Neuron (in vitro differentiated cells): ENCODE data around the gene ADORA3.
A peak's percentile ranks its signal among the peaks of the same experiment; 100 is the strongest.

Experiments
- H2AFZ ChIP-seq: one replicate; pipeline ENCODE4 v1.6.1; 2013; ENCODE audit warnings: low read depth, mild to moderate bottlenecking, inconsistent platforms, low read length, moderate library complexity
- H3K27me3 ChIP-seq: one replicate; pipeline ENCODE4 v1.6.1; 2013; ENCODE audit warnings: low read length; ENCODE audit not compliant: insufficient read depth
- H3K36me3 ChIP-seq: one replicate; pipeline ENCODE4 v1.6.1; 2013; ENCODE audit warnings: low read length; ENCODE audit not compliant: insufficient read depth
- H3K4me1 ChIP-seq: one replicate; pipeline ENCODE4 v1.6.1; 2013; ENCODE audit warnings: low read length; ENCODE audit not compliant: insufficient read depth
- H3K4me3 ChIP-seq: 2 replicates; pipeline ENCODE4 v1.5.1; 2013; ENCODE audit warnings: mild to moderate bottlenecking, low read length, moderate library complexity
- H3K9me3 ChIP-seq: one replicate; pipeline ENCODE4 v1.6.1; 2013; ENCODE audit warnings: low read length

The ADORA3 gene

GRCh38 chr1:111465754-111466153, 37.7 kb downstream of the ADORA3 start:
- H3K9me3 ChIP-seq = no peaks in the 10 kb centered on the region
- H3K4me3 ChIP-seq = no peak overlapping the region
- no peaks in the 10 kb centered on the region for H3K27me3 ChIP-seq
- peaks cover 25% of the 10 kb centered on the region for H3K36me3 ChIP-seq
- no peak overlapping the region for H2AFZ ChIP-seq
- H3K4me1 ChIP-seq = no peaks in the 10 kb centered on the region

DNA sequence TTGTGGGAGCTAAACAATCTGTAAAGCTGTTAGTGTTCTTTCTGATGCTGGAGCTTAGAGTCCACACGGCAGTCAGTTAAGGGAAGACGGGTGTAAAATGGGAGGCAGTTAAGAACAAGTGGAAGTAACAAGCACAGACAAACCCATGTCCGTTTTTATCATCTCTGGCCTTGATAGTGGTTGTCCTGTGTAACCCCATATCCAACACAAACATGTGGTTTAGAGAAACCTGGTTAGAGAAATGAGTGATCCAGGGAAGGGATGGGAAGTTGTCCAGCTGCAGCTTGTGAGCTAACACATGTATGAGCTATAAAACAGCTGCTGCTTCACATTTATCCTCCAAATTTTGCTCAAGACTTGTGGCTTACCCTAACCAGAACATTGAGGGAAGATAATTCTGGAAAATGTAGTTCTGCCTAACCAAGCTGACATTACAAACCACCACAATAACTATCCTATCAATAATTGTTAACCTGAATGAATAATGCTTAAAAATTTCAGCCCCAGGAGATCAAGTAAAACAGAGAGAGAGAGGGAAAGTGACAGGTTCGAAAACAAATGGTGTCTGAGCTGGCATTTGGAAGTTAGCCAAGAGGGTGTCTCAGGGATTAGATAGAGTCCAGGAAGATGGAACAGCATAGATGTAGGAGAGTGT, 40.3 kb downstream of the ADORA3 start:
- Histone ChIP-seq H3K4me1 (no peaks in the 10 kb centered on the region), H2AFZ (no peak overlapping the region), H3K4me3 (no peak overlapping the region), H3K9me3 (no peaks in the 10 kb centered on the region), H3K36me3 (peaks cover 48% of the 10 kb centered on the region), H3K27me3 (no peaks in the 10 kb centered on the region)

GRCh38 chr1:111462370-111463028, 40.9 kb downstream of the ADORA3 start:
- Histone ChIP-seq H3K27me3 (no peaks in the 10 kb centered on the region), H3K4me3 (no peak overlapping the region), H3K4me1 (no peaks in the 10 kb centered on the region), H3K36me3 (peaks cover 53% of the 10 kb centered on the region), H3K9me3 (no peaks in the 10 kb centered on the region), H2AFZ (no peak overlapping the region)

DNA sequence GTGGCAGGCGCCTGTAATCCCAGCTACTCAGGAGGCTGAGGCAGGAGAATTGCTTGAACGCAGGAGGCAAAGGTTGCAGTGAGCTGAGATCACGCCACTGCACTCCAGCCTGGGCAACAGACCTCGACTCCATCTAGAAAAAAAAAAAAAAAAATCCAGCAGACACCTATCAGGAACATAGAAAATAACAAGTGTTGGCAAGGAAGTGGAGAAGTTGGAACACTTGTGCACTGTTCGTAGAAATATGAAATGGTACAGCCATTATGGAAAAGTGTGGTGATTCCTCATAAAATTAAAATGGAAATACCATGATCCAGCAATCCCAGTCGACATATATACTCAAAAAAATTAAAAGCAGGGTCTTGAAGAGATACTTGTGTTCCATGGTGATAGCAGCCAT, 41.7 kb downstream of the ADORA3 start:
- H3K4me3 ChIP-seq = no peak overlapping the region
- no peaks in the 10 kb centered on the region for H3K4me1 ChIP-seq
- H3K27me3 ChIP-seq = no peaks in the 10 kb centered on the region
- H2AFZ ChIP-seq = no peak overlapping the region
- peaks cover 59% of the 10 kb centered on the region for H3K36me3 ChIP-seq
- no peaks in the 10 kb centered on the region for H3K9me3 ChIP-seq

- Histone ChIP-seq H3K9me3 (no peaks in the 10 kb centered on the region), H3K4me3 (no peak overlapping the region), H3K27me3 (no peaks in the 10 kb centered on the region), H3K36me3 (peaks cover 87% of the 10 kb centered on the region), H2AFZ (no peak overlapping the region), H3K4me1 (peaks cover 6% of the 10 kb centered on the region)
These were observed 47.8 kb downstream of the ADORA3 start for GRCh38 chr1:111455642-111456031.

GRCh38 chr1:111454859-111455641, 48.4 kb downstream of the ADORA3 start:
- Histone ChIP-seq H3K9me3 (no peaks in the 10 kb centered on the region), H3K4me3 (no peak overlapping the region), H3K36me3 (peaks cover 84% of the 10 kb centered on the region)

GRCh38 chr1:111453706-111454105, 49.7 kb downstream of the ADORA3 start:
- H3K9me3 ChIP-seq = no peaks in the 10 kb centered on the region
- H3K27me3 ChIP-seq = no peaks in the 10 kb centered on the region
- no peak overlapping the region for H3K4me3 ChIP-seq
- peaks cover 11% of the 10 kb centered on the region for H3K4me1 ChIP-seq
- peaks cover 72% of the 10 kb centered on the region for H3K36me3 ChIP-seq
- H2AFZ ChIP-seq = no peak overlapping the region

More at GRCh38 chr1:111454859-111455641, 48.4 kb downstream of the ADORA3 start:
- no peak overlapping the region for H2AFZ ChIP-seq
- H3K27me3 ChIP-seq = no peaks in the 10 kb centered on the region
- H3K4me1 ChIP-seq = peaks cover 11% of the 10 kb centered on the region

DNA sequence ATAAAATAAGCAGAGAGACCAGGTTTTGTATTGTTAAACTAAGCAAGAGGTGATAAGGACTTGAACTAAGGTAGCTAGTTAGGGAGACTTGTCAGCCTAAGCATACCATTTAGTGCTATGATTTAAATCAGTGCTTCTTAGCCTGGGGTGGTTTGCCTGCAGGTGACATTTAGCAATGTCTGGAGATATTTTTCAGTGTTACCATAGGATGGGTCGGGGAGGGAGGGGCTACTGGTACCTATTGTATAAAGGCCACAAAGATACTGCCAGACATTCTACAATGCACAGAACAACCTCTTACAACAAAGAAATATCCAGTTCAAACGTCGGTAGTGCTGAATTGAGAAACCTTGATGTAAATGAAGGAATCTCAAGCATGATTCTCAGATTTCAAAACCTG, 50.9 kb downstream of the ADORA3 start:
- no peak overlapping the region for H2AFZ ChIP-seq
- no peak overlapping the region for H3K4me3 ChIP-seq
- no peaks in the 10 kb centered on the region for H3K27me3 ChIP-seq
- peaks cover 20% of the 10 kb centered on the region for H3K4me1 ChIP-seq
- peaks cover 60% of the 10 kb centered on the region for H3K36me3 ChIP-seq
- H3K9me3 ChIP-seq = no peaks in the 10 kb centered on the region

DNA sequence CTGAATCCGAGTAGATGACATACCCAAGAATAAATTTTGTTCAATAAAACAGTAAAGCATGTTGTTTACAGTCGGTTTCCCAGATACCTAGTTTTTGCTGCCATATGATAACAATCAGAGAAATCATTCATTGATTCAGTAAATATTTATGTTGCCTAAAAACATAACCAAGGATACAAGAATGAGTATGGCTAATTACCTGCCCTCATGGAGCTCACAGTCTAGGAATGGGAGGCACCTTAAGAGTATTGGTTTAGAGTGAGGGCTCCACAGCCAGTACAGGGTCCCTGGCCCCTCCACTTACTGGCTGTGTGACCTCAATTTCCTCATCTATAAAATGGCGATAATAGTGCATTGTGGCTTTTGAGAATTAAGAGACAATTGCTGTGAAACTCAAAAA, 53.2 kb downstream of the ADORA3 start:
- H2AFZ ChIP-seq = no peak overlapping the region
- H3K4me3 ChIP-seq = peak overlapping the region; percentile 95
- H3K36me3 ChIP-seq = peaks cover 46% of the 10 kb centered on the region
- H3K4me1 ChIP-seq = peaks cover 23% of the 10 kb centered on the region
- H3K27me3 ChIP-seq = no peaks in the 10 kb centered on the region
- H3K9me3 ChIP-seq = no peaks in the 10 kb centered on the region

GRCh38 chr1:111449703-111450017, 53.8 kb downstream of the ADORA3 start:
- no peaks in the 10 kb centered on the region for H3K9me3 ChIP-seq
- H2AFZ ChIP-seq = peak overlapping the region; percentile 60
- H3K27me3 ChIP-seq = no peaks in the 10 kb centered on the region
- peaks cover 23% of the 10 kb centered on the region for H3K4me1 ChIP-seq
- peaks cover 45% of the 10 kb centered on the region for H3K36me3 ChIP-seq
- H3K4me3 ChIP-seq = peak overlapping the region; percentile 95
